IPS-18c (cell line): ENCODE data around the gene ITPR2.

Experiments
- H3K4me3 ChIP-seq: 2 replicates; pipeline ENCODE4 v1.7.0; 2013; ENCODE audit warnings: low read depth, mild to moderate bottlenecking, low read length, moderate library complexity; ENCODE audit not compliant: insufficient read depth
- H3K9me3 ChIP-seq: one replicate; pipeline ENCODE4 v1.6.1; 2013; ENCODE audit warnings: mild to moderate bottlenecking, low read length, moderate library complexity; ENCODE audit not compliant: control insufficient read depth, insufficient read depth

Gene ITPR2

GRCh38 chr12:26566186-26566585, 266.8 kb downstream of the ITPR2 start:
- no peak overlapping the region for H3K4me3 ChIP-seq
- no peaks in the 10 kb centered on the region for H3K9me3 ChIP-seq

GRCh38 chr12:26564391-26564790, 268.6 kb downstream of the ITPR2 start:
- no peak overlapping the region for H3K4me3 ChIP-seq
- H3K9me3 ChIP-seq, result no peaks in the 10 kb centered on the region

GRCh38 chr12:26563552-26563951, 269.4 kb downstream of the ITPR2 start:
- Histone ChIP-seq H3K9me3 (no peaks in the 10 kb centered on the region), H3K4me3 (no peak overlapping the region)

GRCh38 chr12:26557326-26557725, 275.7 kb downstream of the ITPR2 start:
- Histone ChIP-seq H3K4me3 (no peak overlapping the region), H3K9me3 (no peaks in the 10 kb centered on the region)

GRCh38 chr12:26556916-26557315, 276.1 kb downstream of the ITPR2 start:
- H3K4me3 ChIP-seq, result no peak overlapping the region
- no peaks in the 10 kb centered on the region for H3K9me3 ChIP-seq

- H3K4me3 ChIP-seq, result no peak overlapping the region
These were observed 277.9 kb downstream of the ITPR2 start for GRCh38 chr12:26555139-26555538.

GRCh38 chr12:26554332-26554731, 278.7 kb downstream of the ITPR2 start:
- no peaks in the 10 kb centered on the region for H3K9me3 ChIP-seq
- no peak overlapping the region for H3K4me3 ChIP-seq

More at GRCh38 chr12:26555139-26555538, 277.9 kb downstream of the ITPR2 start:
- no peaks in the 10 kb centered on the region for H3K9me3 ChIP-seq

- no peaks in the 10 kb centered on the region for H3K9me3 ChIP-seq
- H3K4me3 ChIP-seq, result no peak overlapping the region
These were observed 281.6 kb downstream of the ITPR2 start for GRCh38 chr12:26551385-26551784.

- no peaks in the 10 kb centered on the region for H3K9me3 ChIP-seq
- no peak overlapping the region for H3K4me3 ChIP-seq
These were observed 284.8 kb downstream of the ITPR2 start for GRCh38 chr12:26548227-26548626.

GRCh38 chr12:26546535-26547314, 286.3 kb downstream of the ITPR2 start:
- Histone ChIP-seq H3K9me3 (no peaks in the 10 kb centered on the region), H3K4me3 (no peak overlapping the region)

- Histone ChIP-seq H3K4me3 (no peak overlapping the region), H3K9me3 (no peaks in the 10 kb centered on the region)
These were observed 293.9 kb downstream of the ITPR2 start for GRCh38 chr12:26539131-26539530.

GRCh38 chr12:26537651-26538050, 295.3 kb downstream of the ITPR2 start:
- H3K4me3 ChIP-seq, result no peak overlapping the region
- no peaks in the 10 kb centered on the region for H3K9me3 ChIP-seq

- no peaks in the 10 kb centered on the region for H3K9me3 ChIP-seq
- H3K4me3 ChIP-seq, result no peak overlapping the region
These were observed 295.9 kb downstream of the ITPR2 start for GRCh38 chr12:26537126-26537525.

GRCh38 chr12:26535826-26536225, 297.2 kb downstream of the ITPR2 start:
- Histone ChIP-seq H3K9me3 (no peaks in the 10 kb centered on the region), H3K4me3 (no peak overlapping the region)

- Histone ChIP-seq H3K9me3 (no peaks in the 10 kb centered on the region), H3K4me3 (no peak overlapping the region)
These were observed 298.9 kb downstream of the ITPR2 start for GRCh38 chr12:26534071-26534470.

- Histone ChIP-seq H3K4me3 (no peak overlapping the region), H3K9me3 (no peaks in the 10 kb centered on the region)
These were observed 299.8 kb downstream of the ITPR2 start for GRCh38 chr12:26533211-26533610.

GRCh38 chr12:26530461-26530860, 302.5 kb downstream of the ITPR2 start:
- H3K4me3 ChIP-seq, result no peak overlapping the region
- no peaks in the 10 kb centered on the region for H3K9me3 ChIP-seq

GRCh38 chr12:26528943-26529342, 304.1 kb downstream of the ITPR2 start:
- no peaks in the 10 kb centered on the region for H3K9me3 ChIP-seq
- no peak overlapping the region for H3K4me3 ChIP-seq

GRCh38 chr12:26527682-26528081, 305.3 kb downstream of the ITPR2 start:
- Histone ChIP-seq H3K4me3 (no peak overlapping the region), H3K9me3 (no peaks in the 10 kb centered on the region)
